Liver (tissue), 9 donors: Measurements from ENCODE around the gene CGN. TPM values are rescaled to one million over a fixed set of nuclear protein-coding genes. Genes with fewer than 3 reads are reported as not detected.

Experiments
- DNase-seq: peaks from one replicate; pipeline ENCODE4 v3.0.0-alpha.2; 2017; ENCODE audit warnings: low spot score
- H3K27ac ChIP-seq, 2 donors: one replicate each; pipeline ENCODE4 v1.7.0; 2013; ENCODE audit warnings: inconsistent platforms in 2 of 2, low read length in 2 of 2, control low read depth in 1 of 2, low read depth in 1 of 2, mild to moderate bottlenecking in 1 of 2
- H3K27me3 ChIP-seq, 4 donors: one replicate each; pipeline versions ENCODE4 v1.6.1 to v1.7.0; 2013; ENCODE audit warnings: low read length in 3 of 4, inconsistent platforms in 1 of 4, mild to moderate bottlenecking in 1 of 4, moderate library complexity in 1 of 4; ENCODE audit not compliant: control insufficient read depth in 4 of 4, insufficient read depth in 4 of 4
- H3K36me3 ChIP-seq, 4 donors: one replicate each; pipeline versions ENCODE4 v1.6.1 to v1.7.0; 2013; ENCODE audit warnings: low read length in 3 of 4, mild to moderate bottlenecking in 3 of 4, low read depth in 1 of 4, moderate library complexity in 1 of 4; ENCODE audit not compliant: control insufficient read depth in 4 of 4, insufficient read depth in 3 of 4
- H3K4me1 ChIP-seq, 4 donors: one replicate each; pipeline versions ENCODE4 v1.6.1 to v1.7.0; 2013; ENCODE audit warnings: low read length in 3 of 4, mild to moderate bottlenecking in 3 of 4, moderate library complexity in 1 of 4; ENCODE audit not compliant: control insufficient read depth in 4 of 4, insufficient read depth in 4 of 4
- H3K4me3 ChIP-seq, 3 donors: one replicate each; pipeline versions ENCODE4 v1.6.1 to v1.7.0; 2013; ENCODE audit warnings: low read length in 3 of 3, control low read depth in 1 of 3, low read depth in 1 of 3, mild to moderate bottlenecking in 1 of 3
- H3K9ac ChIP-seq, 2 donors: one replicate each; pipeline ENCODE4 v1.7.0; 2013; ENCODE audit warnings: low read length in 2 of 2, mild to moderate bottlenecking in 2 of 2, moderate library complexity in 2 of 2, control low read depth in 1 of 2, low read depth in 1 of 2
- H3K9me3 ChIP-seq, 4 donors: one replicate each; pipeline versions ENCODE4 v1.6.1 to v1.7.0; 2013; ENCODE audit warnings: low read length in 3 of 4; ENCODE audit not compliant: control insufficient read depth in 4 of 4
- EGR1 ChIP-seq, 2 donors: IDR thresholded peaks; 2 replicates each; pipeline ENCODE4 v1.6.1; 2016 to 2018; ENCODE audit warnings: antibody characterized with exemption in 2 of 2, low read depth in 2 of 2
- FOXA1 ChIP-seq: IDR thresholded peaks from 2 replicates; pipeline ENCODE4 v1.6.1; 2016; ENCODE audit warnings: antibody characterized with exemption
- FOXA2 ChIP-seq: IDR thresholded peaks from 2 replicates; pipeline ENCODE4 v1.6.1; 2016; ENCODE audit warnings: antibody characterized with exemption
- HNF4A ChIP-seq, 2 donors: conservative IDR thresholded peaks; 2 replicates each; pipeline ENCODE4 v1.6.1; 2016; ENCODE audit warnings: antibody characterized with exemption in 2 of 2, mild to moderate bottlenecking in 2 of 2
- JUND ChIP-seq, 2 donors: IDR thresholded peaks; 2 replicates each; pipeline ENCODE4 v1.6.1; 2016; ENCODE audit warnings: antibody characterized with exemption in 2 of 2
- NR2F2 ChIP-seq: IDR thresholded peaks from 2 replicates; pipeline ENCODE4 v1.6.1; 2016; ENCODE audit warnings: antibody characterized with exemption
- RAD21 ChIP-seq, 2 donors: IDR thresholded peaks; 2 replicates each; pipeline ENCODE4 v1.6.1; 2016; ENCODE audit warnings: antibody characterized with exemption in 2 of 2, mild to moderate bottlenecking in 2 of 2
- RXRA ChIP-seq, 2 donors: IDR thresholded peaks; 2 replicates each; pipeline ENCODE4 v1.6.1; 2017 to 2018; ENCODE audit warnings: antibody characterized with exemption in 2 of 2, mild to moderate bottlenecking in 1 of 2
- SP1 ChIP-seq: IDR thresholded peaks from 2 replicates; pipeline ENCODE4 v1.6.1; 2018; ENCODE audit warnings: antibody characterized with exemption, mild to moderate bottlenecking
- TAF1 ChIP-seq: conservative IDR thresholded peaks from 2 replicates; pipeline ENCODE4 v1.6.1; 2016; ENCODE audit warnings: antibody characterized with exemption, mild to moderate bottlenecking
- YY1 ChIP-seq: IDR thresholded peaks from 2 replicates; pipeline ENCODE4 v1.6.1; 2016; ENCODE audit warnings: antibody characterized with exemption, mild to moderate bottlenecking
- WGBS: extraction: QIAGEN DNeasy Blood & Tissue Kit; methylation state at CpG from one replicate; pipeline ENCODE4 v1.1.7; 2013; 5-methylcytosine and 5-hydroxymethylcytosine counted together
- polyA plus RNA-seq, 2 donors: library from polyadenylated mRNA; stranded (reverse) in 1 of 2; unstranded in 1 of 2; fragments of 200-250 nt in 1 of 2; fragments of >200 nt in 1 of 2; fragmentation: Nextera tagmentation in 1 of 2; extraction: Ambion mirVana in 1 of 2; gene quantifications; one replicate each; pipeline versions ENCODE4 v1.2.1 to v1.2.3, GENCODE V29; 2013 to 2015
- total RNA-seq, 2 donors: library from RNA; depleted of rRNA; stranded (reverse); fragments of >200 nt; gene quantifications; one replicate each; pipeline ENCODE4 v1.2.3, GENCODE V29; 2014
- TF ChIP-seq, protein P1 (sequence below): fragments of 150-350 bp; IDR thresholded peaks from 2 replicates; pipeline ENCODE4 v1.5.1; 2017; ENCODE audit warnings: improper control_type of control experiment, low read depth, low read length; ENCODE audit not compliant: missing input control
- TF ChIP-seq, protein P2 (sequence below): IDR thresholded peaks from 2 replicates; pipeline ENCODE4 v1.6.1; 2016; ENCODE audit warnings: antibody characterized with exemption
- TF ChIP-seq, protein P3 (sequence below): IDR thresholded peaks from 2 replicates; pipeline ENCODE4 v1.6.1; 2016; ENCODE audit warnings: antibody characterized with exemption, mild to moderate bottlenecking
- TF ChIP-seq, protein P4 (sequence below): IDR thresholded peaks from 2 replicates; pipeline ENCODE4 v1.6.1; 2016; ENCODE audit warnings: antibody characterized with exemption
- donor health status: healthy.
- donor health status: healthy.
- donor health status: healthy.
- donor health status: healthy.
- donor health status: healthy.

Gene CGN
- total and polyA plus RNA-seq, 4 donors = 16.9 to 48.9 (median 19.4) TPM

DNA sequence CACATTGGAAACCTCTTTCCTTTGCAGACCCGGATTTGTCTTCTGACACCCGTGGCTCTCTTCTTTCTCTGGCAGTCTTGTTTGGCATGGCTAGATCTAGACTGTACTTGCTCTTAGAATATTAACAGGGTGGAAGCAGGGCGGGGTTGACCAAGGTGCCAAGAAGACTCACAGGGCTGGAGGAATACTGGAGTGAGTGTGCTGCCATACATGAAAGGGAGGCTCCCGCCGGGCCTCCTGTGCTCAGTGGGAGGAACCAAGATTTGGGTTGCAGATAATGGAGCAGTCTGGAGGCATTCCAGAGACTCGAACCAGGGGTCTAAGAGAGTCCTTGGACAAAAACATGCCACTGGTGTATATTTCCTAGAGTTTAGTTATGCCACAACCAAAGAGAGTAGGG, 73.1 kb downstream of the CGN start:
- TF ChIP-seq JUND (IDR thresholded peaks at IDR 0.05) = no peak
- no peak for TF ChIP-seq RXRA (IDR thresholded peaks at IDR 0.05)
- H3K9me3 ChIP-seq = no peaks in the 10 kb centered on the region
- 77% methylated on average over 6 of the region's 6 CpGs for WGBS
- DNase-seq = no peak
- no peaks in the 10 kb centered on the region for H3K4me1 ChIP-seq
- H3K4me3 ChIP-seq = no peak overlapping the region
- no peak overlapping the region for H3K27ac ChIP-seq
- H3K36me3 ChIP-seq = peaks cover 2 to 14% (median 4%) of the 10 kb centered on the region in 4 donors
- no peak overlapping the region for H3K9ac ChIP-seq
- no peaks in the 10 kb centered on the region for H3K27me3 ChIP-seq

DNA sequence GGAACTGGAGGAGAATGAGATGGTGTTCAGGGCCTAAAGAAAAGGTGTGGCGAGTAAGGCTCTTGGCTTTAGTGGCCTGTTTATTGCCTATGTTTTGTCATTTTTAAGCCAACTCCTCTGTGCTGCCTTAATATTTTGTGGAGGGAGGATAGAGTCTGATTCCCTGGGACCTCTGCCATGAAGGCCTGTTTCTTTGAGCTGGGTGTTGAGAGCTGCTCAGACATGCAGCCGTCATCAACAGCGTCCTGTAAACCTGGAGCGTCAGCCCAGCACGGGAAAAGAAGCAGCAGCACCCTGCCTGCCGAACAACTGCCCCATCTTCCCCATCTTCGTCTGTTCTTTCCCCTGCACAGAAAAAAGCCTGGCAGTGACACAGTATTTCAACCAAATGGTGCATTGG, 73.6 kb downstream of the CGN start:
- peaks cover 2 to 11% (median 4%) of the 10 kb centered on the region in 4 donors for H3K36me3 ChIP-seq
- H3K9me3 ChIP-seq = no peaks in the 10 kb centered on the region
- H3K4me1 ChIP-seq = no peaks in the 10 kb centered on the region
- no peak overlapping the region for H3K27ac ChIP-seq
- no peaks in the 10 kb centered on the region for H3K27me3 ChIP-seq
- TF ChIP-seq TAF1 (no peak), RXRA (IDR thresholded peaks at IDR 0.05) (no peak), SP1 (no peak), YY1 (no peak), JUND (IDR thresholded peaks at IDR 0.05) (no peak), FOXA2 (no peak), NR2F2 (no peak), EGR1 (IDR thresholded peaks at IDR 0.05; ENCODE audit: low read depth in 2 of 2) (no peak), HNF4A (conservative IDR thresholded peaks at IDR 0.05) (no peak), RAD21 (IDR thresholded peaks at IDR 0.05) (no peak), FOXA1 (no peak)
- TF ChIP-seq, protein P1, sequence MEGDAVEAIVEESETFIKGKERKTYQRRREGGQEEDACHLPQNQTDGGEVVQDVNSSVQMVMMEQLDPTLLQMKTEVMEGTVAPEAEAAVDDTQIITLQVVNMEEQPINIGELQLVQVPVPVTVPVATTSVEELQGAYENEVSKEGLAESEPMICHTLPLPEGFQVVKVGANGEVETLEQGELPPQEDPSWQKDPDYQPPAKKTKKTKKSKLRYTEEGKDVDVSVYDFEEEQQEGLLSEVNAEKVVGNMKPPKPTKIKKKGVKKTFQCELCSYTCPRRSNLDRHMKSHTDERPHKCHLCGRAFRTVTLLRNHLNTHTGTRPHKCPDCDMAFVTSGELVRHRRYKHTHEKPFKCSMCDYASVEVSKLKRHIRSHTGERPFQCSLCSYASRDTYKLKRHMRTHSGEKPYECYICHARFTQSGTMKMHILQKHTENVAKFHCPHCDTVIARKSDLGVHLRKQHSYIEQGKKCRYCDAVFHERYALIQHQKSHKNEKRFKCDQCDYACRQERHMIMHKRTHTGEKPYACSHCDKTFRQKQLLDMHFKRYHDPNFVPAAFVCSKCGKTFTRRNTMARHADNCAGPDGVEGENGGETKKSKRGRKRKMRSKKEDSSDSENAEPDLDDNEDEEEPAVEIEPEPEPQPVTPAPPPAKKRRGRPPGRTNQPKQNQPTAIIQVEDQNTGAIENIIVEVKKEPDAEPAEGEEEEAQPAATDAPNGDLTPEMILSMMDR = no peak
- TF ChIP-seq, protein P2, sequence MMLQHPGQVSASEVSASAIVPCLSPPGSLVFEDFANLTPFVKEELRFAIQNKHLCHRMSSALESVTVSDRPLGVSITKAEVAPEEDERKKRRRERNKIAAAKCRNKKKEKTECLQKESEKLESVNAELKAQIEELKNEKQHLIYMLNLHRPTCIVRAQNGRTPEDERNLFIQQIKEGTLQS = no peak
- TF ChIP-seq, protein P3, sequence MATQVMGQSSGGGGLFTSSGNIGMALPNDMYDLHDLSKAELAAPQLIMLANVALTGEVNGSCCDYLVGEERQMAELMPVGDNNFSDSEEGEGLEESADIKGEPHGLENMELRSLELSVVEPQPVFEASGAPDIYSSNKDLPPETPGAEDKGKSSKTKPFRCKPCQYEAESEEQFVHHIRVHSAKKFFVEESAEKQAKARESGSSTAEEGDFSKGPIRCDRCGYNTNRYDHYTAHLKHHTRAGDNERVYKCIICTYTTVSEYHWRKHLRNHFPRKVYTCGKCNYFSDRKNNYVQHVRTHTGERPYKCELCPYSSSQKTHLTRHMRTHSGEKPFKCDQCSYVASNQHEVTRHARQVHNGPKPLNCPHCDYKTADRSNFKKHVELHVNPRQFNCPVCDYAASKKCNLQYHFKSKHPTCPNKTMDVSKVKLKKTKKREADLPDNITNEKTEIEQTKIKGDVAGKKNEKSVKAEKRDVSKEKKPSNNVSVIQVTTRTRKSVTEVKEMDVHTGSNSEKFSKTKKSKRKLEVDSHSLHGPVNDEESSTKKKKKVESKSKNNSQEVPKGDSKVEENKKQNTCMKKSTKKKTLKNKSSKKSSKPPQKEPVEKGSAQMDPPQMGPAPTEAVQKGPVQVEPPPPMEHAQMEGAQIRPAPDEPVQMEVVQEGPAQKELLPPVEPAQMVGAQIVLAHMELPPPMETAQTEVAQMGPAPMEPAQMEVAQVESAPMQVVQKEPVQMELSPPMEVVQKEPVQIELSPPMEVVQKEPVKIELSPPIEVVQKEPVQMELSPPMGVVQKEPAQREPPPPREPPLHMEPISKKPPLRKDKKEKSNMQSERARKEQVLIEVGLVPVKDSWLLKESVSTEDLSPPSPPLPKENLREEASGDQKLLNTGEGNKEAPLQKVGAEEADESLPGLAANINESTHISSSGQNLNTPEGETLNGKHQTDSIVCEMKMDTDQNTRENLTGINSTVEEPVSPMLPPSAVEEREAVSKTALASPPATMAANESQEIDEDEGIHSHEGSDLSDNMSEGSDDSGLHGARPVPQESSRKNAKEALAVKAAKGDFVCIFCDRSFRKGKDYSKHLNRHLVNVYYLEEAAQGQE = no peak
- TF ChIP-seq, protein P4, sequence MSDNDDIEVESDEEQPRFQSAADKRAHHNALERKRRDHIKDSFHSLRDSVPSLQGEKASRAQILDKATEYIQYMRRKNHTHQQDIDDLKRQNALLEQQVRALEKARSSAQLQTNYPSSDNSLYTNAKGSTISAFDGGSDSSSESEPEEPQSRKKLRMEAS = no peak
- no peak overlapping the region for H3K4me3 ChIP-seq
- WGBS = 81% methylated on average over 7 of the region's 7 CpGs
- DNase-seq = no peak
- H3K9ac ChIP-seq = no peak overlapping the region
